Neural progenitor cell (in vitro differentiated cells): Measurements from ENCODE around the gene SPRYD7. TPM values are rescaled to one million over a fixed set of nuclear protein-coding genes. Genes with fewer than 3 reads are reported as not detected.

Source experiments
- DNase-seq: peaks from one replicate; pipeline ENCODE4 v3.0.0-alpha.2; 2016; ENCODE audit warnings: low spot score
- H2AFZ ChIP-seq: fragments of 200-600 bp; sonication (generic); replicated peaks from 2 replicates; pipeline ENCODE4 v1.6.1; 2016; ENCODE audit warnings: antibody characterized with exemption
- H3F3A ChIP-seq: fragments of 200-600 bp; sonication (generic); 2 replicates; pipeline ENCODE4 v1.6.1; 2016; ENCODE audit warnings: antibody characterized with exemption, low read depth
- H3K27ac ChIP-seq: fragments of 200-600 bp; sonication (generic); 2 replicates; pipeline ENCODE4 v1.5.1; 2016; ENCODE audit warnings: mild to moderate bottlenecking
- H3K27me3 ChIP-seq: fragments of 200-600 bp; sonication (generic); 2 replicates; pipeline ENCODE4 v1.6.1; 2016; ENCODE audit warnings: mild to moderate bottlenecking, moderate library complexity
- H3K36me3 ChIP-seq: fragments of 200-600 bp; sonication (generic); 2 replicates; pipeline ENCODE4 v1.5.1; 2016
- H3K4me1 ChIP-seq: fragments of 200-600 bp; sonication (generic); 2 replicates; pipeline ENCODE4 v1.6.1; 2016; ENCODE audit warnings: mixed run types
- H3K4me2 ChIP-seq: fragments of 200-600 bp; sonication (generic); 2 replicates; pipeline ENCODE4 v1.6.1; 2016
- H3K4me3 ChIP-seq: fragments of 200-600 bp; sonication (generic); 2 replicates; pipeline ENCODE4 v1.5.1; 2016
- H3K79me2 ChIP-seq: fragments of 200-600 bp; sonication (generic); 2 replicates; pipeline ENCODE4 v1.6.1; 2016; ENCODE audit warnings: low read depth
- H3K9ac ChIP-seq: fragments of 200-600 bp; sonication (generic); 2 replicates; pipeline ENCODE4 v1.6.1; 2016
- H3K9me3 ChIP-seq: fragments of 200-600 bp; sonication (generic); 2 replicates; pipeline ENCODE4 v1.5.1; 2016; ENCODE audit warnings: low read depth
- H4K20me1 ChIP-seq: fragments of 200-600 bp; sonication (generic); 2 replicates; pipeline ENCODE4 v1.6.1; 2016; ENCODE audit warnings: low read depth
- H3K27ac Mint-ChIP-seq: 3 replicates; pipeline ENCODE4 v1.8.0; 2021; ENCODE audit warnings: mixed read lengths
- H3K27me3 Mint-ChIP-seq: 2 replicates; pipeline ENCODE4 v1.8.0; 2022; ENCODE audit warnings: low read depth, mild to moderate bottlenecking, inconsistent platforms, moderate library complexity, mixed read lengths; ENCODE audit not compliant: insufficient read depth
- H3K36me3 Mint-ChIP-seq: 3 replicates; pipeline ENCODE4 v1.8.0; 2021; ENCODE audit warnings: mixed read lengths
- H3K4me1 Mint-ChIP-seq: 3 replicates; pipeline ENCODE4 v1.8.0; 2021; ENCODE audit warnings: mixed read lengths
- H3K4me3 Mint-ChIP-seq: 3 replicates; pipeline ENCODE4 v1.8.0; 2021; ENCODE audit warnings: mild to moderate bottlenecking, moderate library complexity, mixed read lengths
- H3K9me3 Mint-ChIP-seq: 3 replicates; pipeline ENCODE4 v1.8.0; 2020; ENCODE audit warnings: mixed read lengths
- CTCF ChIP-seq: fragments of 200-600 bp; sonication (generic); IDR thresholded peaks from 2 replicates; pipeline ENCODE4 v1.5.1; 2017; ENCODE audit warnings: antibody characterized with exemption, mild to moderate bottlenecking
- EZH2 ChIP-seq: fragments of 200-600 bp; sonication (generic); IDR thresholded peaks from 2 replicates; pipeline ENCODE4 v1.6.1; 2017; ENCODE audit warnings: antibody characterized with exemption, mild to moderate bottlenecking, moderate library complexity
- EZH2phosphoT487 ChIP-seq: fragments of 200-600 bp; sonication (generic); IDR thresholded peaks from 2 replicates; pipeline ENCODE4 v1.6.1; 2017; ENCODE audit warnings: antibody characterized with exemption
- total RNA-seq: library from RNA; depleted of rRNA; stranded (reverse); fragments of >200 nt; gene quantifications from 2 replicates; pipeline ENCODE4 v1.2.3, GENCODE V29; 2015; ENCODE audit warnings: low replicate concordance

Gene SPRYD7
- total RNA-seq, 1 donor from 2014 or later = 5.6 TPM

- no peak overlapping the region for H3K4me2 ChIP-seq
- no peaks in the 10 kb centered on the region for H3K27me3 Mint-ChIP-seq
These were observed 36.6 kb upstream of the SPRYD7 start for GRCh38 chr13:49972709-49973108.

GRCh38 chr13:49967456-49967855, 31.3 kb upstream of the SPRYD7 start:
- H3K4me1 Mint-ChIP-seq = no peaks in the 10 kb centered on the region
- peaks cover 29% of the 10 kb centered on the region for H3K9me3 Mint-ChIP-seq
- Histone ChIP-seq H2AFZ (no peak overlapping the region), H3K4me2 (no peak overlapping the region), H3K4me3 (no peak overlapping the region), H3K36me3 (no peaks in the 10 kb centered on the region), H3K9ac (no peak overlapping the region), H3K9me3 (no peaks in the 10 kb centered on the region), H3K79me2 (no peaks in the 10 kb centered on the region), H4K20me1 (no peaks in the 10 kb centered on the region), H3F3A (no peaks in the 10 kb centered on the region), H3K27me3 (no peaks in the 10 kb centered on the region), H3K27ac (no peak overlapping the region), H3K4me1 (no peaks in the 10 kb centered on the region)
- H3K27ac Mint-ChIP-seq = no peak overlapping the region
- DNase-seq = no peak
- H3K27me3 Mint-ChIP-seq = no peaks in the 10 kb centered on the region
- TF ChIP-seq EZH2phosphoT487 (no peak), CTCF (no peak), EZH2 (no peak)
- peaks cover 11% of the 10 kb centered on the region for H3K36me3 Mint-ChIP-seq
- H3K4me3 Mint-ChIP-seq = no peak overlapping the region

More at GRCh38 chr13:49972709-49973108, 36.6 kb upstream of the SPRYD7 start:
- no peaks in the 10 kb centered on the region for H3K9me3 Mint-ChIP-seq
- Histone ChIP-seq H3K4me3 (no peak overlapping the region), H3K9ac (no peak overlapping the region), H4K20me1 (no peaks in the 10 kb centered on the region), H3K27ac (no peak overlapping the region), H3F3A (no peaks in the 10 kb centered on the region), H3K36me3 (no peaks in the 10 kb centered on the region), H2AFZ (no peak overlapping the region), H3K9me3 (no peaks in the 10 kb centered on the region), H3K4me1 (no peaks in the 10 kb centered on the region), H3K79me2 (no peaks in the 10 kb centered on the region), H3K27me3 (no peaks in the 10 kb centered on the region)
- no peak for TF ChIP-seq CTCF
- TF ChIP-seq EZH2 = no peak
- TF ChIP-seq EZH2phosphoT487 = no peak
- no peaks in the 10 kb centered on the region for H3K36me3 Mint-ChIP-seq
- no peaks in the 10 kb centered on the region for H3K4me1 Mint-ChIP-seq
- no peak for DNase-seq
- no peak overlapping the region for H3K4me3 Mint-ChIP-seq
- no peak overlapping the region for H3K27ac Mint-ChIP-seq

- Mint-ChIP-seq H3K27me3 (no peaks in the 10 kb centered on the region), H3K4me3 (no peak overlapping the region), H3K4me1 (no peaks in the 10 kb centered on the region), H3K27ac (no peak overlapping the region), H3K9me3 (peaks cover 17% of the 10 kb centered on the region), H3K36me3 (peaks cover 11% of the 10 kb centered on the region)
- no peak for TF ChIP-seq EZH2
- no peak for TF ChIP-seq EZH2phosphoT487
- TF ChIP-seq CTCF = no peak
- Histone ChIP-seq H3K27me3 (no peaks in the 10 kb centered on the region), H3K4me3 (no peak overlapping the region), H4K20me1 (no peaks in the 10 kb centered on the region), H3K9me3 (no peaks in the 10 kb centered on the region), H3K4me2 (no peak overlapping the region), H3K79me2 (no peaks in the 10 kb centered on the region), H3K36me3 (no peaks in the 10 kb centered on the region), H3K4me1 (peaks cover 8% of the 10 kb centered on the region), H3K27ac (no peak overlapping the region), H3K9ac (no peak overlapping the region), H3F3A (no peaks in the 10 kb centered on the region), H2AFZ (peak overlapping the region; percentile 69)
- DNase-seq = peak; percentile 8
These were observed 22.2 kb upstream of the SPRYD7 start for GRCh38 chr13:49958321-49958720.
